GM12878 (cell line): ENCODE data around the gene B9D2. TPM values are rescaled to one million over a fixed set of nuclear protein-coding genes. Genes with fewer than 3 reads are reported as not detected.

Source experiments
- BMI1 ChIP-seq: fragments of 450-650 bp; IDR thresholded peaks from 2 replicates; pipeline ENCODE4 v1.6.1; 2016; ENCODE audit warnings: mild to moderate bottlenecking, moderate library complexity, borderline replicate concordance
- FOXK2 ChIP-seq: fragments of 450-650 bp; IDR thresholded peaks from 2 replicates; pipeline ENCODE4 v1.6.1; 2017; ENCODE audit warnings: mild to moderate bottlenecking, moderate library complexity
- GATAD2B ChIP-seq: fragments of 450-650 bp; conservative IDR thresholded peaks from 2 replicates; pipeline ENCODE4 v1.6.1; 2017; ENCODE audit warnings: low read depth, mild to moderate bottlenecking, moderate library complexity
- HDGF ChIP-seq: fragments of 450-650 bp; IDR thresholded peaks from 2 replicates; pipeline ENCODE4 v1.6.1; 2016; ENCODE audit warnings: antibody characterized with exemption
- IKZF1 ChIP-seq: fragments of 450-650 bp; conservative IDR thresholded peaks from 2 replicates; pipeline ENCODE4 v1.6.1; 2017; ENCODE audit warnings: antibody characterized with exemption, mild to moderate bottlenecking
- JUNB ChIP-seq: IDR thresholded peaks from 2 replicates; pipeline ENCODE4 v1.6.1; 2016; ENCODE audit warnings: antibody characterized with exemption, mild to moderate bottlenecking
- KLF5 ChIP-seq: fragments of 450-650 bp; IDR thresholded peaks from 2 replicates; pipeline ENCODE4 v1.6.1; 2014; ENCODE audit warnings: mild to moderate bottlenecking; ENCODE audit not compliant: partially characterized antibody
- NRF1 ChIP-seq: conservative IDR thresholded peaks from 2 replicates; pipeline ENCODE4 v1.6.1; 2011; ENCODE audit warnings: mild to moderate bottlenecking, low read depth, low read length, improper control_type of control experiment
- PAX5 ChIP-seq: IDR thresholded peaks from 2 replicates; pipeline ENCODE4 v1.6.1; 2011; ENCODE audit warnings: low read depth, low read length, borderline replicate concordance
- RAD21 ChIP-seq: IDR thresholded peaks from 2 replicates; pipeline ENCODE4 v1.6.1; 2011; ENCODE audit warnings: mild to moderate bottlenecking, low read depth, low read length, moderate library complexity; ENCODE audit not compliant: insufficient read depth
- SIN3A ChIP-seq: IDR thresholded peaks from 2 replicates; pipeline ENCODE4 v1.6.1; 2012; ENCODE audit warnings: low read depth, low read length, improper control_type of control experiment
- SMAD5 ChIP-seq: IDR thresholded peaks from 2 replicates; pipeline ENCODE4 v1.6.1; 2016; ENCODE audit warnings: antibody characterized with exemption, low read depth
- SMC3 ChIP-seq: IDR thresholded peaks from 2 replicates; pipeline ENCODE4 v1.6.1; 2011; ENCODE audit warnings: low read length, improper control_type of control experiment, borderline replicate concordance
- TARDBP ChIP-seq: IDR thresholded peaks from 2 replicates; pipeline ENCODE4 v1.6.1; 2016; ENCODE audit warnings: borderline replicate concordance
- YBX1 ChIP-seq: fragments of 450-650 bp; IDR thresholded peaks from 2 replicates; pipeline ENCODE4 v1.6.1; 2016; ENCODE audit warnings: antibody characterized with exemption
- YY1 ChIP-seq: IDR thresholded peaks from 2 replicates; pipeline ENCODE4 v1.6.1; 2011; ENCODE audit warnings: low read depth, mild to moderate bottlenecking, low read length
- ZBED1 ChIP-seq: IDR thresholded peaks from 2 replicates; pipeline ENCODE4 v1.6.1; 2016; ENCODE audit warnings: borderline replicate concordance
- ZNF217 ChIP-seq: fragments of 450-650 bp; IDR thresholded peaks from 2 replicates; pipeline ENCODE4 v1.6.1; 2017; ENCODE audit warnings: antibody characterized with exemption, mild to moderate bottlenecking
- ZNF24 ChIP-seq: fragments of 450-650 bp; IDR thresholded peaks from 2 replicates; pipeline ENCODE4 v1.6.1; 2017; ENCODE audit warnings: antibody characterized with exemption, mild to moderate bottlenecking
- polyA plus RNA-seq, 11 experiments: library from polyadenylated mRNA; depleted of rRNA in 4 of 11; unstranded in 6 of 11; stranded (reverse) in 5 of 11; fragments of >200 nt; fragmentation: Nextera tagmentation in 4 of 11; fragmentation: Illumina TruSeq in 1 of 11; extraction: Ambion mirVana in 4 of 11; extraction: Trizol in 1 of 11; gene quantifications; 1 replicate in 1 of 11; 2 replicates in 10 of 11; pipeline versions ENCODE4 v1.2.1 to v1.2.3, GENCODE V29; 2011 to 2016; ENCODE audit warnings: inconsistent platforms in 2 of 11, missing spikeins in 2 of 11, low read depth in 1 of 11
- total RNA-seq, 4 experiments: library from RNA; depleted of rRNA in 3 of 4; stranded (reverse); fragments of >200 nt in 3 of 4; fragmentation: Illumina TruSeq in 1 of 4; extraction: Trizol in 1 of 4; gene quantifications; 2 replicates each; pipeline versions ENCODE4 v1.2.1 to v1.2.3, GENCODE V29; 2013 to 2021
- TF ChIP-seq, protein P1 (sequence below): fragments of 450-650 bp; IDR thresholded peaks from 2 replicates; pipeline ENCODE4 v1.6.1; 2017; ENCODE audit warnings: mild to moderate bottlenecking, moderate library complexity
- TF ChIP-seq, protein P2 (sequence below): IDR thresholded peaks from 2 replicates; pipeline ENCODE4 v1.6.1; 2012; ENCODE audit warnings: low read depth, low read length, improper control_type of control experiment
- TF ChIP-seq, protein P3 (sequence below): IDR thresholded peaks from 2 replicates; pipeline ENCODE4 v1.6.1; 2012; ENCODE audit warnings: low read length, inconsistent platforms
- TF ChIP-seq, protein P4 (sequence below): IDR thresholded peaks from 2 replicates; pipeline ENCODE4 v1.6.1; 2011; ENCODE audit warnings: borderline replicate concordance, low read depth, mild to moderate bottlenecking, moderate library complexity, low read length; ENCODE audit not compliant: insufficient read depth, poor library complexity, severe bottlenecking
- TF ChIP-seq, protein P5 (sequence below): IDR thresholded peaks from 2 replicates; pipeline ENCODE4 v1.6.1; 2011; ENCODE audit warnings: borderline replicate concordance, low read depth, mild to moderate bottlenecking, moderate library complexity, mixed read lengths, low read length; ENCODE audit not compliant: insufficient read depth; ENCODE audit errors: extremely low read length

The B9D2 gene
- total and polyA plus RNA-seq, 10 of the 15 experiments (the other 5 are each of a cell fraction or from before 2014, with no cell fraction given) = 2.4 to 12.4 (median 5.0) TPM

DNA sequence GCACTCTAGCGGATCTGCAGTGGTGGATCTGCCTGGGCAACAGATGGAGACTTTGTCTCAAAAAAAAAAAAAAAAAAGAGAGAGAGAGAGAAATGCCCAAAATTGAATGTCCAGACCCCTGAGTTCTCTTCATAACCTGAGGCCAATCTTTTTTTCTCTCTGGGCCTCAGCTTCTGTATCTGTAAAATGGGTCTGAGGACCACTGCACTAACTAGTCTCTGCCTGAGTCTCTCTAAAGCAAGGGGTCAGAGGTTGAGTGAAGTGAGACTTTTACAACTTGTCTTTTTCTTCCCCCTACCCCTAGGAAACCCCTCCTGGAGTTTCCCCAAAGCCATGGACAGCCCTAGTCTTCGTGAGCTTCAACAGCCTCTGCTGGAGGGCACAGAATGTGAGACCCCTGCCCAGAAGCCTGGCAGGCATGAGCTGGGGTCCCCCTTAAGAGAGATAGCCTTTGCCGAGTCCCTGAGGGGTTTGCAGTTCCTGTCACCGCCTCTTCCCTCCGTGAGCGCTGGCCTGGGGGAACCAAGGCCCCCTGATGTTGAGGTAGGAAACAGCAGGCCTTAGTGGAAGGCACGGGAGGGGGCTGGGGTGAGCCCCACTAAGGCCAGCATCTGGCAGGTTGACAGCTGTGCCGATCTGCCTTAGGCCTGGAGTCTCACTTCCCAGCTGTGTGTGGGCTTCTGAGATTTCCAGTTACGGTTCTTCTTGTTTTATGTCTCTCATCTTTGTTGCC is 14.2 kb upstream of the B9D2 start (continued):
- TF ChIP-seq RAD21 (peak; percentile 29; the same call in 1 of the 2 replicates), ZNF217 (no peak), HDGF (no peak), NRF1 (no peak), TARDBP (no peak), FOXK2 (no peak), KLF5 (no peak), IKZF1 (peak; percentile 39; the same call in 1 of the 2 replicates), ZNF24 (no peak), BMI1 (no peak), PAX5 (no peak), SMC3 (no peak; the same call in 1 of the 2 replicates), YBX1 (no peak), SIN3A (no peak), JUNB (no peak), ZBED1 (no peak), YY1 (no peak), GATAD2B (no peak), SMAD5 (no peak)
- TF ChIP-seq, protein P1, sequence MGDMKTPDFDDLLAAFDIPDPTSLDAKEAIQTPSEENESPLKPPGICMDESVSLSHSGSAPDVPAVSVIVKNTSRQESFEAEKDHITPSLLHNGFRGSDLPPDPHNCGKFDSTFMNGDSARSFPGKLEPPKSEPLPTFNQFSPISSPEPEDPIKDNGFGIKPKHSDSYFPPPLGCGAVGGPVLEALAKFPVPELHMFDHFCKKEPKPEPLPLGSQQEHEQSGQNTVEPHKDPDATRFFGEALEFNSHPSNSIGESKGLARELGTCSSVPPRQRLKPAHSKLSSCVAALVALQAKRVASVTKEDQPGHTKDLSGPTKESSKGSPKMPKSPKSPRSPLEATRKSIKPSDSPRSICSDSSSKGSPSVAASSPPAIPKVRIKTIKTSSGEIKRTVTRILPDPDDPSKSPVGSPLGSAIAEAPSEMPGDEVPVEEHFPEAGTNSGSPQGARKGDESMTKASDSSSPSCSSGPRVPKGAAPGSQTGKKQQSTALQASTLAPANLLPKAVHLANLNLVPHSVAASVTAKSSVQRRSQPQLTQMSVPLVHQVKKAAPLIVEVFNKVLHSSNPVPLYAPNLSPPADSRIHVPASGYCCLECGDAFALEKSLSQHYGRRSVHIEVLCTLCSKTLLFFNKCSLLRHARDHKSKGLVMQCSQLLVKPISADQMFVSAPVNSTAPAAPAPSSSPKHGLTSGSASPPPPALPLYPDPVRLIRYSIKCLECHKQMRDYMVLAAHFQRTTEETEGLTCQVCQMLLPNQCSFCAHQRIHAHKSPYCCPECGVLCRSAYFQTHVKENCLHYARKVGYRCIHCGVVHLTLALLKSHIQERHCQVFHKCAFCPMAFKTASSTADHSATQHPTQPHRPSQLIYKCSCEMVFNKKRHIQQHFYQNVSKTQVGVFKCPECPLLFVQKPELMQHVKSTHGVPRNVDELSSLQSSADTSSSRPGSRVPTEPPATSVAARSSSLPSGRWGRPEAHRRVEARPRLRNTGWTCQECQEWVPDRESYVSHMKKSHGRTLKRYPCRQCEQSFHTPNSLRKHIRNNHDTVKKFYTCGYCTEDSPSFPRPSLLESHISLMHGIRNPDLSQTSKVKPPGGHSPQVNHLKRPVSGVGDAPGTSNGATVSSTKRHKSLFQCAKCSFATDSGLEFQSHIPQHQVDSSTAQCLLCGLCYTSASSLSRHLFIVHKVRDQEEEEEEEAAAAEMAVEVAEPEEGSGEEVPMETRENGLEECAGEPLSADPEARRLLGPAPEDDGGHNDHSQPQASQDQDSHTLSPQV = no peak
- TF ChIP-seq, protein P2, sequence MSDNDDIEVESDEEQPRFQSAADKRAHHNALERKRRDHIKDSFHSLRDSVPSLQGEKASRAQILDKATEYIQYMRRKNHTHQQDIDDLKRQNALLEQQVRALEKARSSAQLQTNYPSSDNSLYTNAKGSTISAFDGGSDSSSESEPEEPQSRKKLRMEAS = no peak
- TF ChIP-seq, protein P3, sequence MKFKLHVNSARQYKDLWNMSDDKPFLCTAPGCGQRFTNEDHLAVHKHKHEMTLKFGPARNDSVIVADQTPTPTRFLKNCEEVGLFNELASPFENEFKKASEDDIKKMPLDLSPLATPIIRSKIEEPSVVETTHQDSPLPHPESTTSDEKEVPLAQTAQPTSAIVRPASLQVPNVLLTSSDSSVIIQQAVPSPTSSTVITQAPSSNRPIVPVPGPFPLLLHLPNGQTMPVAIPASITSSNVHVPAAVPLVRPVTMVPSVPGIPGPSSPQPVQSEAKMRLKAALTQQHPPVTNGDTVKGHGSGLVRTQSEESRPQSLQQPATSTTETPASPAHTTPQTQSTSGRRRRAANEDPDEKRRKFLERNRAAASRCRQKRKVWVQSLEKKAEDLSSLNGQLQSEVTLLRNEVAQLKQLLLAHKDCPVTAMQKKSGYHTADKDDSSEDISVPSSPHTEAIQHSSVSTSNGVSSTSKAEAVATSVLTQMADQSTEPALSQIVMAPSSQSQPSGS = no peak
- TF ChIP-seq, protein P4, sequence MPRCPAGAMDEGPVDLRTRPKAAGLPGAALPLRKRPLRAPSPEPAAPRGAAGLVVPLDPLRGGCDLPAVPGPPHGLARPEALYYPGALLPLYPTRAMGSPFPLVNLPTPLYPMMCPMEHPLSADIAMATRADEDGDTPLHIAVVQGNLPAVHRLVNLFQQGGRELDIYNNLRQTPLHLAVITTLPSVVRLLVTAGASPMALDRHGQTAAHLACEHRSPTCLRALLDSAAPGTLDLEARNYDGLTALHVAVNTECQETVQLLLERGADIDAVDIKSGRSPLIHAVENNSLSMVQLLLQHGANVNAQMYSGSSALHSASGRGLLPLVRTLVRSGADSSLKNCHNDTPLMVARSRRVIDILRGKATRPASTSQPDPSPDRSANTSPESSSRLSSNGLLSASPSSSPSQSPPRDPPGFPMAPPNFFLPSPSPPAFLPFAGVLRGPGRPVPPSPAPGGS = no peak
- TF ChIP-seq, protein P5, sequence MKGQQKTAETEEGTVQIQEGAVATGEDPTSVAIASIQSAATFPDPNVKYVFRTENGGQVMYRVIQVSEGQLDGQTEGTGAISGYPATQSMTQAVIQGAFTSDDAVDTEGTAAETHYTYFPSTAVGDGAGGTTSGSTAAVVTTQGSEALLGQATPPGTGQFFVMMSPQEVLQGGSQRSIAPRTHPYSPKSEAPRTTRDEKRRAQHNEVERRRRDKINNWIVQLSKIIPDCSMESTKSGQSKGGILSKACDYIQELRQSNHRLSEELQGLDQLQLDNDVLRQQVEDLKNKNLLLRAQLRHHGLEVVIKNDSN = no peak
